CD4-positive, alpha-beta T cell treated with Interleukin-15 for 4 hours (primary cell): ENCODE data around the gene NECTIN4.

Experiments used
- DNase-seq: peaks from one replicate; pipeline ENCODE4 v3.0.0-alpha.2; 2020; ENCODE audit warnings: low spot score

NECTIN4 gene

DNA sequence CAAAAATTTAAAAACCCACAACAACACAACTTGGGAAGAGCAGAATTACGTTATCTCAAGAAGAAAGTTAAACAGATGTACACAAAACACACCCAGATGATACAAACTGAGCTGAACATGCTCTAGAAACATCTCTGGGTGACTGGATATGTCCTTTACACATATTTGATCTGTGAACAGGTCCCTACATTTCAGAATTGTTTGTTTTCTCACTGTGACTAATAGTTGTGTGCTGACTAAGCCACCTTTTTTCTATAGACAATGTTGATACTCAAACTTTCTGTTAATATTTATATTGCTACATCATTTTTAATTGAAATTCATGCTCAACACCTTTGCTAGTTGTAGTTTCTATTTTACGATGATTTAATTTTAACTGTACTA is 67.4 kb downstream of the NECTIN4 start:
- DNase-seq, result no peak

DNA sequence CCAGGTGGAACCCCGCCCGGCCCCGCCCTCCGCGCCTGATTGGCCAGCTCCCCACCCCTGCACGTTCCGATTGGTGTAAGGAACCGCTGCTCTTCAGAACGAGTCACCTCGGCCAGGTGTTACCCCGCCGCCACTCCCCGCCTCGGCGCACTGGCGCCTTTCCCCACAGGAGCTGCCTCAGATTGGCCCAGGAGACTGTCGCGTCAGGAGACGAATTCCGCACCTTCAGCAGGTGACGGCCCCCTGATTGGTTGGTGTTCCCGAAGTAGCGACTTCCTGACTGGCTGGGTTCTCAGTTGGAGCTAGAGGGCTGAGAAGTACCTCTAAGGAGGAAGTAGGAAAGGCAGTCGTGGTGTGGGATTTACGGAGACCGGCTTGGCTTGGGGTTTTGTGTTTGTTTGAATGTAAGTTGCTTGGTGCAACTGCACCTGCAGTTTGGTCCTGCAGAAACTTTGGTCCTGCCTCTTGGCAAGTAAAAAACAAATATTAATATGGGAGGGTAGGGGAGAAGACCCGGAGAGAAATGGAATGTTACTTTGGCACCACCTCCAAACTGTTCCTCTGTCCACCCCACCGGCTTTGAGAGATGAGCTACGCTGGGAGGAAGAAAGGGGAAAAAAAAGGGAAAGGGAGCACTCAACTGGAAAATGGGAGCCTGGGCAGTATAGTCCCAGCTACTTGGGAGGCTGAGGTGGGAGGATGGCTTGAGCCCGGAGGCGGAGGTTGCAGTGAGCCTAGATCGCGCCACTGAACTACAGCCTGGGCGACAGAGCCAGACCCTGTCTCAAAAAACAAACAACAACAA is 68.0 kb downstream of the NECTIN4 start:
- peak; percentile 93 for DNase-seq
